ENCODE results near the gene BRIP1. TPM values are rescaled to one million over a fixed set of nuclear protein-coding genes. Genes with fewer than 3 reads are reported as not detected.

Gene BRIP1
- total RNA-seq, 1 experiment from 2014 or later: 20.2 TPM

DNA sequence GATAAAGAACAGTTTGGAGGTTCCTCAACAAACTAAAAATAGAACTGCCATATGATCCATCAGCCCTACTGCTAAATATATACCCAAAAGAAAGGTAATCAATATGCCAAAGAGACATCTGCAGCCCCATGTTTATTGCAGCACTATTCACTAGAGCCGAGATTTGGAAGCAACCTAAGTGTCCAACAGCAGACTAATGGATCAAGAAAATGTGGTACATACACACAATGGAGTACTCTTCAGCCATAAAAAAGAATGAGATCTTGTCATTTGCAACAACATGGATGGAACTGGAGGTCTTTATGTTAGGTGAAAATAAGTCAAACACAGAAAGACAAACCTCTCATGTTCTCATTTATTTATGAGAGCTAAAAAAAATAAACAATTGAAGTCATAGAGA, 223.5 kb downstream of the BRIP1 start:
- H2BK120ac ChIP-seq (ENCODE audit: low read depth, low read length, poor library complexity, severe bottlenecking): no peak overlapping the region
- Mint-ChIP-seq H3K27ac (no peak overlapping the region), H3K4me1 (no peaks in the 10 kb centered on the region), H3K4me3 (no peak overlapping the region), H3K27me3 (ENCODE audit: low read depth) (no peaks in the 10 kb centered on the region; the same call in 1 of the 2 replicates), H3K36me3 (ENCODE audit: insufficient read depth in 1 of 3, low read depth in 3 of 3) (no peaks in the 10 kb centered on the region), H3K9me3 (peaks cover 4 to 6% of the 10 kb centered on the region in 2 experiments)
- no peak overlapping the region for H4K8ac ChIP-seq (replicated peaks; ENCODE audit: insufficient read length, low read depth, low read length)
- H2AFZ ChIP-seq (ENCODE audit: low read length): no peak overlapping the region
- DNase-seq: no peak
- no CpG with 5 or more reads among the region's 1 CpG for whole genome bisulfite sequencing (ENCODE audit: extremely low coverage, insufficient read length, low lambda C conversion rate)
- H3K23me2 ChIP-seq (ENCODE audit: insufficient read length, low read depth, low read length, poor library complexity, severe bottlenecking): no peaks in the 10 kb centered on the region
- H2BK20ac ChIP-seq (ENCODE audit: low read depth, low read length, poor library complexity, severe bottlenecking): no peak overlapping the region
- H4K5ac ChIP-seq (ENCODE audit: insufficient read length, low read depth, low read length): no peak overlapping the region
- H3K56ac ChIP-seq (ENCODE audit: insufficient read length, low read depth, low read length): no peak overlapping the region
- H2AK5ac ChIP-seq (ENCODE audit: insufficient read length, low read length): no peak overlapping the region
- no peak overlapping the region for H2BK12ac ChIP-seq (ENCODE audit: insufficient read length, low read depth, low read length)
- no peaks in the 10 kb centered on the region for H3K27me3 ChIP-seq (ENCODE audit: insufficient read depth, low read length)
- no peaks in the 10 kb centered on the region for H3K9me3 ChIP-seq (ENCODE audit: control insufficient read depth, low read depth, low read length)
- no peak overlapping the region for H2BK5ac ChIP-seq (ENCODE audit: insufficient read length, low read length)
- H4K20me1 ChIP-seq (ENCODE audit: control insufficient read depth, insufficient read depth, insufficient read length): no peaks in the 10 kb centered on the region
- H3K23ac ChIP-seq (ENCODE audit: insufficient read length, low read depth, low read length): no peak overlapping the region
- H3K4me2 ChIP-seq (ENCODE audit: insufficient read depth, insufficient read length, low read length): no peak overlapping the region
- no peak overlapping the region for H3K14ac ChIP-seq (ENCODE audit: insufficient read depth, low read length)
- TF ChIP-seq, protein P1, sequence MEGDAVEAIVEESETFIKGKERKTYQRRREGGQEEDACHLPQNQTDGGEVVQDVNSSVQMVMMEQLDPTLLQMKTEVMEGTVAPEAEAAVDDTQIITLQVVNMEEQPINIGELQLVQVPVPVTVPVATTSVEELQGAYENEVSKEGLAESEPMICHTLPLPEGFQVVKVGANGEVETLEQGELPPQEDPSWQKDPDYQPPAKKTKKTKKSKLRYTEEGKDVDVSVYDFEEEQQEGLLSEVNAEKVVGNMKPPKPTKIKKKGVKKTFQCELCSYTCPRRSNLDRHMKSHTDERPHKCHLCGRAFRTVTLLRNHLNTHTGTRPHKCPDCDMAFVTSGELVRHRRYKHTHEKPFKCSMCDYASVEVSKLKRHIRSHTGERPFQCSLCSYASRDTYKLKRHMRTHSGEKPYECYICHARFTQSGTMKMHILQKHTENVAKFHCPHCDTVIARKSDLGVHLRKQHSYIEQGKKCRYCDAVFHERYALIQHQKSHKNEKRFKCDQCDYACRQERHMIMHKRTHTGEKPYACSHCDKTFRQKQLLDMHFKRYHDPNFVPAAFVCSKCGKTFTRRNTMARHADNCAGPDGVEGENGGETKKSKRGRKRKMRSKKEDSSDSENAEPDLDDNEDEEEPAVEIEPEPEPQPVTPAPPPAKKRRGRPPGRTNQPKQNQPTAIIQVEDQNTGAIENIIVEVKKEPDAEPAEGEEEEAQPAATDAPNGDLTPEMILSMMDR (conservative IDR thresholded peaks at IDR 0.05): no peak
- H3K4ac ChIP-seq (ENCODE audit: low read depth, low read length): no peak overlapping the region
- H3K79me1 ChIP-seq (ENCODE audit: insufficient read depth, low read depth, low read length, poor library complexity, severe bottlenecking): no peaks in the 10 kb centered on the region
- no peak overlapping the region for H3T11ph ChIP-seq (ENCODE audit: low read length)
- H3K27ac ChIP-seq (ENCODE audit: insufficient read length, low read depth, low read length): no peak overlapping the region
- no peaks in the 10 kb centered on the region for H3K79me2 ChIP-seq (ENCODE audit: insufficient read depth, low read length)
- H2BK15ac ChIP-seq (ENCODE audit: low read depth, low read length): no peak overlapping the region
- H3K18ac ChIP-seq (ENCODE audit: insufficient read length, low read depth, low read length): no peak overlapping the region
- no peak overlapping the region for H3K9ac ChIP-seq (ENCODE audit: extremely low read depth, insufficient read length, low read length)
- no peak overlapping the region for H4K91ac ChIP-seq (ENCODE audit: insufficient read length, low read depth, low read length)
- no peaks in the 10 kb centered on the region for H3K4me1 ChIP-seq (ENCODE audit: insufficient read depth, low read length)
